Measurements from ENCODE around the gene GLI3.

GLI3 gene

DNA sequence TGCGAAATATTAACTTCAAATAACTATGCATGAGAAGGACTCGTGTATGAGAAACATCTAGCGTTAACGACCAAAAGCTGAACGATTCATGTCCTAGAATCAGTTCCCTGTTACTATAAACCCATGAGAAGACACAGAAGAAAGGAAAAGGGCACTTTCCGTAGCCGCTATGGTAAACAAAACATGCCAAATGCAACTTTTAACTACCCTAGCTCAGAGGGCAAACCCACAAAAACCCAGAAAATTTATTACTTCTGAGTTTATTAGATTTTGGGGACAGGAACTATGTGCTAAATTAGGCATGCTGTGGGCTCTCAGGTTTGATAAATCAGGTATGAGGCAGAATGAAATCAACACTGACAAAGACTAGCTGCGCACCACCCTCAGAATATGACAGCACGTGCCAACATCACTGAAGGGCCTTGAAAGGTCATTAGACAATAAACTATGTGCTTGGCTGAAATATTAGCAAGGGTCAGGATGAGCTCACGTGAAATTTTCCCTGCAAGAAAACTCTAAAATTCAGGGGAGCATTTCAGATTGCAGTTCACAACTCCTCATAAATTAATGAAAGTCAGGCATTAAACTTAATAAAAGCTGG lies 102.6 kb downstream of the GLI3 start:
- no peaks in the 10 kb centered on the region for H3F3A ChIP-seq (ENCODE audit: low read depth)
- H3K9ac ChIP-seq (ENCODE audit: low read depth, low read length, poor library complexity, severe bottlenecking), result no peak overlapping the region
- no peak overlapping the region for H3K4me2 ChIP-seq (ENCODE audit: low read depth, low read length, poor library complexity, severe bottlenecking)
- H3K9me3 ChIP-seq (ENCODE audit: insufficient read depth, low read depth, low read length), result no peaks in the 10 kb centered on the region
- no peak for TF ChIP-seq EZH2phosphoT487 (IDR thresholded peaks at IDR 0.05; ENCODE audit: borderline replicate concordance)
- TF ChIP-seq, protein P1, sequence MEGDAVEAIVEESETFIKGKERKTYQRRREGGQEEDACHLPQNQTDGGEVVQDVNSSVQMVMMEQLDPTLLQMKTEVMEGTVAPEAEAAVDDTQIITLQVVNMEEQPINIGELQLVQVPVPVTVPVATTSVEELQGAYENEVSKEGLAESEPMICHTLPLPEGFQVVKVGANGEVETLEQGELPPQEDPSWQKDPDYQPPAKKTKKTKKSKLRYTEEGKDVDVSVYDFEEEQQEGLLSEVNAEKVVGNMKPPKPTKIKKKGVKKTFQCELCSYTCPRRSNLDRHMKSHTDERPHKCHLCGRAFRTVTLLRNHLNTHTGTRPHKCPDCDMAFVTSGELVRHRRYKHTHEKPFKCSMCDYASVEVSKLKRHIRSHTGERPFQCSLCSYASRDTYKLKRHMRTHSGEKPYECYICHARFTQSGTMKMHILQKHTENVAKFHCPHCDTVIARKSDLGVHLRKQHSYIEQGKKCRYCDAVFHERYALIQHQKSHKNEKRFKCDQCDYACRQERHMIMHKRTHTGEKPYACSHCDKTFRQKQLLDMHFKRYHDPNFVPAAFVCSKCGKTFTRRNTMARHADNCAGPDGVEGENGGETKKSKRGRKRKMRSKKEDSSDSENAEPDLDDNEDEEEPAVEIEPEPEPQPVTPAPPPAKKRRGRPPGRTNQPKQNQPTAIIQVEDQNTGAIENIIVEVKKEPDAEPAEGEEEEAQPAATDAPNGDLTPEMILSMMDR (conservative IDR thresholded peaks at IDR 0.05; ENCODE audit: low read length), result no peak
- no peaks in the 10 kb centered on the region for H3K36me3 ChIP-seq (ENCODE audit: insufficient read depth, low read length)
- no peaks in the 10 kb centered on the region for H4K20me1 ChIP-seq (ENCODE audit: insufficient read depth, low read length, poor library complexity, severe bottlenecking)
- H3K4me3 ChIP-seq (ENCODE audit: low read length, poor library complexity, severe bottlenecking), result no peak overlapping the region
- no peak overlapping the region for H2AFZ ChIP-seq (ENCODE audit: low read length)
- no peaks in the 10 kb centered on the region for H3K79me2 ChIP-seq (ENCODE audit: insufficient read depth, low read length)
- H3K27me3 ChIP-seq (ENCODE audit: insufficient read depth, low read length, poor library complexity, severe bottlenecking), result no peaks in the 10 kb centered on the region
- H3K4me1 ChIP-seq (ENCODE audit: insufficient read depth, low read length, poor library complexity, severe bottlenecking), result no peaks in the 10 kb centered on the region
- H3K9me2 ChIP-seq (replicated peaks; ENCODE audit: low read depth, low read length), result no peaks in the 10 kb centered on the region

GRCh38 chr7:42133321-42133720 lies 103.7 kb downstream of the GLI3 start:
- H4K20me1 ChIP-seq (ENCODE audit: insufficient read depth, low read length, poor library complexity, severe bottlenecking), result no peaks in the 10 kb centered on the region
- no peaks in the 10 kb centered on the region for H3K9me2 ChIP-seq (replicated peaks; ENCODE audit: low read depth, low read length)
- no peak overlapping the region for H3K4me3 ChIP-seq (ENCODE audit: low read length, poor library complexity, severe bottlenecking)
- no peaks in the 10 kb centered on the region for H3K36me3 ChIP-seq (ENCODE audit: insufficient read depth, low read length)
- H3F3A ChIP-seq (ENCODE audit: low read depth), result no peaks in the 10 kb centered on the region
- H3K9me3 ChIP-seq (ENCODE audit: insufficient read depth, low read depth, low read length), result no peaks in the 10 kb centered on the region
- no peaks in the 10 kb centered on the region for H3K79me2 ChIP-seq (ENCODE audit: insufficient read depth, low read length)
- no peak overlapping the region for H3K4me2 ChIP-seq (ENCODE audit: low read depth, low read length, poor library complexity, severe bottlenecking)
- H2AFZ ChIP-seq (ENCODE audit: low read length), result no peak overlapping the region
- H3K4me1 ChIP-seq (ENCODE audit: insufficient read depth, low read length, poor library complexity, severe bottlenecking), result no peaks in the 10 kb centered on the region
- H3K9ac ChIP-seq (ENCODE audit: low read depth, low read length, poor library complexity, severe bottlenecking), result no peak overlapping the region
- TF ChIP-seq, protein P1 (conservative IDR thresholded peaks at IDR 0.05; ENCODE audit: low read length), result no peak
- no peak for TF ChIP-seq EZH2phosphoT487 (IDR thresholded peaks at IDR 0.05; ENCODE audit: borderline replicate concordance)
- H3K27me3 ChIP-seq (ENCODE audit: insufficient read depth, low read length, poor library complexity, severe bottlenecking), result no peaks in the 10 kb centered on the region

- H3F3A ChIP-seq (ENCODE audit: low read depth), result no peaks in the 10 kb centered on the region
- no peak overlapping the region for H3K4me3 ChIP-seq (ENCODE audit: low read length, poor library complexity, severe bottlenecking)
- H3K9me3 ChIP-seq (ENCODE audit: insufficient read depth, low read depth, low read length), result no peaks in the 10 kb centered on the region
- no peaks in the 10 kb centered on the region for H4K20me1 ChIP-seq (ENCODE audit: insufficient read depth, low read length, poor library complexity, severe bottlenecking)
- no peak overlapping the region for H3K9ac ChIP-seq (ENCODE audit: low read depth, low read length, poor library complexity, severe bottlenecking)
- H3K4me2 ChIP-seq (ENCODE audit: low read depth, low read length, poor library complexity, severe bottlenecking), result no peak overlapping the region
- no peaks in the 10 kb centered on the region for H3K4me1 ChIP-seq (ENCODE audit: insufficient read depth, low read length, poor library complexity, severe bottlenecking)
- H3K9me2 ChIP-seq (replicated peaks; ENCODE audit: low read depth, low read length), result no peaks in the 10 kb centered on the region
- TF ChIP-seq EZH2phosphoT487 (IDR thresholded peaks at IDR 0.05; ENCODE audit: borderline replicate concordance), result no peak
- TF ChIP-seq, protein P1 (conservative IDR thresholded peaks at IDR 0.05; ENCODE audit: low read length), result peak; percentile 74
- H3K27me3 ChIP-seq (ENCODE audit: insufficient read depth, low read length, poor library complexity, severe bottlenecking), result no peaks in the 10 kb centered on the region
- no peaks in the 10 kb centered on the region for H3K36me3 ChIP-seq (ENCODE audit: insufficient read depth, low read length)
- no peaks in the 10 kb centered on the region for H3K79me2 ChIP-seq (ENCODE audit: insufficient read depth, low read length)
- H2AFZ ChIP-seq (ENCODE audit: low read length), result no peak overlapping the region
These were observed 108.3 kb downstream of the GLI3 start for GRCh38 chr7:42128703-42129102.

Data from Loucy (cell line).